Measurements from ENCODE around the gene TNFAIP3.
"Not testable (repeated sequence)": the region's sequence is repeated elsewhere in the genome, so short reads cannot be mapped to it uniquely, and the experiment has no call there.

TNFAIP3 gene

DNA sequence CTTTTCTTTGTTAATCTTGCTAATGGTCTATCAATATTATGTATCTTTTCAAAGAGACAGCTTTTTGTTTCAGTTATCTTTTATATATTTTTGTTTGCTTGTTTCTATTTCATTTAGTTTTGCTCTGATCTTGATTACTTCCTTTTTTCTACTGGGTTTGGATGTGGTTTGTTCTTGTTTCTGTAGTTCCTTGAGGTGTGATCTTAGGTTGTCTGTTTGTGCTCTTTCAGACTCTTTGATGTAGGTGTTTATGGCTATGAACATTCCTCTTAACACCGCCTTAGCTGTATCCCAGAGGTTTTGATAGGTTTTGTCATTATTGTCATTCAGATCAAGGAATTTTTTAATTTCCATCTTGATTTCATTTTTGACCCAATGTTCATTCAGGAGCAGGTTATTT lies 26.8 kb upstream of the TNFAIP3 start:
- H3K36me3 ChIP-seq = no peaks in the 10 kb centered on the region
- H3K27me3 ChIP-seq = no peaks in the 10 kb centered on the region
- TF ChIP-seq, protein P1, sequence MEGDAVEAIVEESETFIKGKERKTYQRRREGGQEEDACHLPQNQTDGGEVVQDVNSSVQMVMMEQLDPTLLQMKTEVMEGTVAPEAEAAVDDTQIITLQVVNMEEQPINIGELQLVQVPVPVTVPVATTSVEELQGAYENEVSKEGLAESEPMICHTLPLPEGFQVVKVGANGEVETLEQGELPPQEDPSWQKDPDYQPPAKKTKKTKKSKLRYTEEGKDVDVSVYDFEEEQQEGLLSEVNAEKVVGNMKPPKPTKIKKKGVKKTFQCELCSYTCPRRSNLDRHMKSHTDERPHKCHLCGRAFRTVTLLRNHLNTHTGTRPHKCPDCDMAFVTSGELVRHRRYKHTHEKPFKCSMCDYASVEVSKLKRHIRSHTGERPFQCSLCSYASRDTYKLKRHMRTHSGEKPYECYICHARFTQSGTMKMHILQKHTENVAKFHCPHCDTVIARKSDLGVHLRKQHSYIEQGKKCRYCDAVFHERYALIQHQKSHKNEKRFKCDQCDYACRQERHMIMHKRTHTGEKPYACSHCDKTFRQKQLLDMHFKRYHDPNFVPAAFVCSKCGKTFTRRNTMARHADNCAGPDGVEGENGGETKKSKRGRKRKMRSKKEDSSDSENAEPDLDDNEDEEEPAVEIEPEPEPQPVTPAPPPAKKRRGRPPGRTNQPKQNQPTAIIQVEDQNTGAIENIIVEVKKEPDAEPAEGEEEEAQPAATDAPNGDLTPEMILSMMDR (IDR thresholded peaks at IDR 0.05; ENCODE audit: low read depth, low read length) = no peak
- H3K4me3 ChIP-seq (ENCODE audit: low read depth, low read length) = no peak overlapping the region
- no peaks in the 10 kb centered on the region for H3K4me1 ChIP-seq
- DNase-seq = no peak
- no peaks in the 10 kb centered on the region for H3K9me3 ChIP-seq

DNA sequence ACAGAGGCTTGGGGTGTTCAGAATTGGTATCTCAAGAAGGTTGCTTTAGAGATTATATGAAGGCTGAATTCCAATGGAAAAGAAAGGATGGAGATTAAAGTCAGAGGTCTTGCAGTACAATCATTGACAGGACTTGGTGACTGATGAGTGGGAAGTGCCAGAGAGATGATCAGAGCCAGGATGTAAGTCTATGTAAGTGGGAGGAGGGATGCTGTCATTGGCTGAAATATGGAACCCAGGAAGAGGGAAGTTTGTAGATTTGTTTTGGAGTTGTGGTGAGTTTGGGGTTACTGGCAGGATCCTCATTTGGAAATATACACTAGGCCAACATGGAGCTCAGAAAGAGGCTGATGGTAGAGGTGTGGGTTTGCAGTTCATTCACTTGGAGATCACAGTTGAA lies 23.8 kb upstream of the TNFAIP3 start:
- H3K4me1 ChIP-seq = no peaks in the 10 kb centered on the region
- TF ChIP-seq, protein P1 (IDR thresholded peaks at IDR 0.05; ENCODE audit: low read depth, low read length) = no peak
- H3K27me3 ChIP-seq = peaks cover 5% of the 10 kb centered on the region; the same call in 1 of the 2 replicates
- no peaks in the 10 kb centered on the region for H3K9me3 ChIP-seq
- DNase-seq = no peak
- H3K36me3 ChIP-seq = no peaks in the 10 kb centered on the region
- no peak overlapping the region for H3K4me3 ChIP-seq (ENCODE audit: low read depth, low read length)

DNA sequence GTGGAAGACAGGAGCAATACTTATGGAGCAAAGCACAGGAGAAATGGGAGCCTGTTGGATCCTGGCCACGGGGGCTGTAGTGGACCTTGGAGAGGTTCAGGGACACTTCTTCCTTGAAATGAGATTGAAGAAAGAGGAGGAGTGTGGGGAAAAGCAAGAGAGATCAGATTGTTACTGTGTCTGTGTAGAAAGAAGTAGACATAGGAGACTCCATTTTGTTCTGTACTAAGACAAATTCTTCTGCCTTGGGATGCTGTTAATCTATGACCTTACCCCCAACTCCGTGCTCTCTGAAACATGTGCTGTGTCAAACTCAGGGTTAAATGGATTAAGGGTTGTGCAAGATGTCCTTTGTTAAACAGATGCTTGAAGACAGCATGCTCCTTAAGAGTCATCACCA lies 22.7 kb upstream of the TNFAIP3 start:
- H3K27me3 ChIP-seq; H3K4me3 ChIP-seq (ENCODE audit: low read depth, low read length); H3K9me3 ChIP-seq; H3K36me3 ChIP-seq; H3K4me1 ChIP-seq; DNase-seq: not testable (repeated sequence)

DNA sequence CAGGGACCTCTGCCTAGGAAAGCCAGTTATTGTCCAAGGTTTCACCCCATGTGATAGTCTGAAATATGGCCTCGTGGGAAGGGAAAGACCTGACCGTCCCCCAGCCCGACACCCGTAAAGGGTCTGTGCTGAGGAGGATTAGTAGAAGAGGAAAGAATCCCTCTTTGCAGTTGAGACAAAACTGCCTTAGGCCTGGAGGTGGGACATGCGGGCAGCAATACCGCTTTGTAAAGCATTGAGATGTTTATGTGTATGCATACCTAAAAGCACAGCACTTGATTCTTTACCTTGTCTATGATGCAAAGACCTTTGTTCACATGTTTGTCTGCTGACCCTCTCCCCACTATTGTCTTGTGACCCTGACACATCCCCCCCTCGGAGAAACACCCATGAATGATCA lies 22.3 kb upstream of the TNFAIP3 start:
- not testable (repeated sequence) for H3K4me1 ChIP-seq; H3K9me3 ChIP-seq; DNase-seq; H3K36me3 ChIP-seq; H3K27me3 ChIP-seq; H3K4me3 ChIP-seq (ENCODE audit: low read depth, low read length)

DNA sequence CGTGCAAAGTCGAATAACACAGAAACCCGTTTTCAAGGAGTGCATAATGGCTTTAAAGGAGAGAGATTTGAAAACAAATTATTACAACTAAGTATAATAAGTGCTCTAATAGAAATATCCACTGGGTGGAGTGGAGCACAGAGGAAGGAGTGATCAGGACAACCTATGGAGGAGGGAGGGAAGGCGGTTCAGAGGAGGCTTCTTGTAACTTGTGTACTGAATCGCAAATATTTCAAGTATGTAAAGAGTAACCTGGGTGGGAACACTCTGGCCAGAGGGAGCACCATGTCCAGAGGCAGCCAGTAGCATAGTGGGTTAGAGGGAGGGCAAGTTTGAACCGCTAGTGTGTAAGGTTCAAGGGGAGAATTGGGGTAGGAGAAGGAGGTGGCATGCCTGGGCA lies 21.6 kb upstream of the TNFAIP3 start:
- TF ChIP-seq, protein P1 (IDR thresholded peaks at IDR 0.05; ENCODE audit: low read depth, low read length) = no peak
- Histone ChIP-seq H3K9me3 (no peaks in the 10 kb centered on the region), H3K4me3 (ENCODE audit: low read depth, low read length) (no peak overlapping the region), H3K27me3 (peaks cover 5% of the 10 kb centered on the region; the same call in 1 of the 2 replicates), H3K4me1 (no peaks in the 10 kb centered on the region), H3K36me3 (no peaks in the 10 kb centered on the region)
- no peak for DNase-seq

DNA sequence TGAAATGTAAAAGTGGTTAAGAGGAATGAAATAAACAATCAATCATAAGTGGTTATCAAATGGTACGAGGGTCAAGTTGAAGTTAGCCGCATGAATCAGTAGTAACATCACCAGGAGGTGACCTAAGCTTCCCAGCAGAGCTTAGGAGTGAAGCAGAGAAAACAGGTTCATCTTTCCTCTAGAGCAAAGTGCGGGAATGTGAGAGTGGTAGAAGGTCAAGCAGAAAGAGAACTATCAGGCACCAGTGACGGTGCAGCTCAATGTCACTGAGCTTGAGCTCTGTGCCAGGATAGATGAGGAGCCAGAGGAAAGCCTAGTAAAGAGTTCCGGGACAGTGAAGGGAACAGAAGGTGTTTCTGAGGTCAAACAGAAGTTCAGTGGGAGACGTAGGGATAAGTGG lies 20.8 kb upstream of the TNFAIP3 start:
- no peaks in the 10 kb centered on the region for H3K36me3 ChIP-seq
- TF ChIP-seq, protein P1 (IDR thresholded peaks at IDR 0.05; ENCODE audit: low read depth, low read length) = no peak
- H3K4me1 ChIP-seq = no peaks in the 10 kb centered on the region
- DNase-seq = no peak
- H3K4me3 ChIP-seq (ENCODE audit: low read depth, low read length) = no peak overlapping the region
- no peaks in the 10 kb centered on the region for H3K9me3 ChIP-seq
- H3K27me3 ChIP-seq = peaks cover 5% of the 10 kb centered on the region; the same call in 1 of the 2 replicates

DNA sequence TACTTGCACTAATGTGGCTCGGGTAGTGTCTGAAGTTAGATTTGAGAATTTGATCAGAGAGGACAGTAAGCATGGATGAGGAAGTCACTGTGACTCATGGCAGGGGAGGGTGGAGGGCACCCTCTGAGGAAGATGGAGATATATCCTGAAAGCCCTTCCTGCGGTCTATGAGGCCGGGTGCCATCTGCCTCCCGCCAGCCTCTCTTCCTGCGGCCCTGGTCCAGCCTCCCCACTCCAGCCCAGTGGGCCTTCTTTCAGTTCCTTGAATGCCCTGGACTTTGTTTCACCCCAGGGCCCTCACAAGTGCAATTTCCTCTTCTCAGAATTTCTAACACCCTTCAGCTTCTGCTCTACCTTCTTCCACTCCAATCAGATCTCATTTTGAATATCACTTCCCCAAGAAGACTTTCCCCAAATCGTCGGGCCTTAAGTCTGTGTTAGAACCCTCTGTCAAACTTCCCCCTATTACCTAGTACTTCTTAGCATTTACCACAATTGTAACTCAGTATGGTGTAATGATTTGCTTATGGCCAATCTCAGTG lies 20.2 kb upstream of the TNFAIP3 start:
- DNase-seq = no peak
- Histone ChIP-seq H3K4me3 (ENCODE audit: low read depth, low read length) (no peak overlapping the region), H3K9me3 (no peaks in the 10 kb centered on the region), H3K36me3 (no peaks in the 10 kb centered on the region), H3K4me1 (no peaks in the 10 kb centered on the region), H3K27me3 (peaks cover 5% of the 10 kb centered on the region; the same call in 1 of the 2 replicates)
- TF ChIP-seq, protein P1 (IDR thresholded peaks at IDR 0.05; ENCODE audit: low read depth, low read length) = no peak
